Endothelial cell of umbilical vein (primary cell): ENCODE measurements around the gene C2CD3.

Experiments used
- CTCF ChIP-seq, 2 donors: IDR thresholded peaks; 1 replicate in 1 of 2; 2 replicates in 1 of 2; pipeline ENCODE4 v1.5.1; 2011; ENCODE audit warnings: low read length in 2 of 2, mild to moderate bottlenecking in 2 of 2, moderate library complexity in 2 of 2, control low read depth in 1 of 2, inconsistent platforms in 1 of 2, low read depth in 1 of 2; ENCODE audit not compliant: insufficient read depth in 1 of 2; ENCODE audit errors: extremely low read depth in 1 of 2
- POLR2A ChIP-seq: IDR thresholded peaks from 2 replicates; pipeline ENCODE4 v1.6.1; 2012; ENCODE audit warnings: low read depth, mild to moderate bottlenecking, control low read depth, low read length
- POLR2AphosphoS5 ChIP-seq: IDR thresholded peaks from 2 replicates; pipeline ENCODE4 v1.6.1; 2012; ENCODE audit warnings: low read depth, mild to moderate bottlenecking, control low read depth, low read length, moderate library complexity; ENCODE audit not compliant: insufficient read depth

GRCh38 chr11:73972187-73972586 lies 198.6 kb downstream of the C2CD3 start:
- TF ChIP-seq POLR2A (no peak), CTCF (IDR thresholded peaks at IDR 0.05; ENCODE audit: extremely low read depth in 1 of 2, insufficient read depth in 1 of 2, low read depth in 1 of 2, low read length in 2 of 2) (no peak), POLR2AphosphoS5 (no peak)
